Skeletal muscle tissue (tissue), 4 donors: ENCODE measurements around the gene MYO1B. TPM values are rescaled to one million over a fixed set of nuclear protein-coding genes. Genes with fewer than 3 reads are reported as not detected.

Source experiments
- H3K27ac ChIP-seq: one replicate; pipeline ENCODE4 v1.7.0; 2013; ENCODE audit warnings: mild to moderate bottlenecking, low read depth, low read length, inconsistent platforms
- H3K27me3 ChIP-seq, 3 donors: one replicate each; pipeline ENCODE4 v1.7.0; 2013; ENCODE audit warnings: low read length in 3 of 3; ENCODE audit not compliant: control insufficient read depth in 3 of 3, insufficient read depth in 3 of 3
- H3K36me3 ChIP-seq, 3 donors: one replicate each; pipeline ENCODE4 v1.7.0; 2013; ENCODE audit warnings: low read length in 3 of 3; ENCODE audit not compliant: control insufficient read depth in 3 of 3, insufficient read depth in 3 of 3
- H3K4me1 ChIP-seq, 3 donors: one replicate each; pipeline ENCODE4 v1.7.0; 2013; ENCODE audit warnings: low read length in 3 of 3, mild to moderate bottlenecking in 3 of 3; ENCODE audit not compliant: control insufficient read depth in 3 of 3, insufficient read depth in 3 of 3
- H3K4me3 ChIP-seq, 3 donors: one replicate each; pipeline ENCODE4 v1.7.0; 2013; ENCODE audit warnings: low read length in 3 of 3
- H3K9ac ChIP-seq, 3 donors: one replicate each; pipeline ENCODE4 v1.7.0; 2013; ENCODE audit warnings: low read length in 3 of 3, mild to moderate bottlenecking in 3 of 3, moderate library complexity in 2 of 3, low read depth in 1 of 3
- H3K9me3 ChIP-seq, 3 donors: one replicate each; pipeline ENCODE4 v1.7.0; 2013; ENCODE audit warnings: low read length in 3 of 3; ENCODE audit not compliant: control insufficient read depth in 3 of 3
- total RNA-seq: library from RNA; depleted of rRNA; stranded (reverse); fragments of >200 nt; gene quantifications from one replicate; pipeline ENCODE4 v1.2.3, GENCODE V29; 2014
- donor health status: Osteomylitis.

MYO1B gene
- total RNA-seq, 1 donor from 2014 or later, result 125 TPM

- H3K4me3 ChIP-seq, result no peak overlapping the region
- peaks cover 0 to 3% (median 0%) of the 10 kb centered on the region in 3 donors for H3K36me3 ChIP-seq
- H3K9ac ChIP-seq, result no peak overlapping the region
- no peaks in the 10 kb centered on the region for H3K27me3 ChIP-seq
- no peaks in the 10 kb centered on the region for H3K9me3 ChIP-seq
- no peak overlapping the region for H3K27ac ChIP-seq
- H3K4me1 ChIP-seq, result peaks cover 0 to 13% (median 3%) of the 10 kb centered on the region in 3 donors
Measured at GRCh38 chr2:191325651-191326365, 80.6 kb downstream of the MYO1B start.

- Histone ChIP-seq H3K36me3 (peaks cover 0 to 5% (median 0%) of the 10 kb centered on the region in 3 donors), H3K27ac (no peak overlapping the region), H3K4me1 (no peaks in the 10 kb centered on the region), H3K9ac (no peak overlapping the region), H3K9me3 (no peaks in the 10 kb centered on the region), H3K27me3 (no peaks in the 10 kb centered on the region), H3K4me3 (no peak overlapping the region)
Measured at GRCh38 chr2:191327484-191327883, 82.3 kb downstream of the MYO1B start.

GRCh38 chr2:191328150-191328809 lies 83.1 kb downstream of the MYO1B start:
- H3K4me3 ChIP-seq, result no peak overlapping the region
- no peak overlapping the region for H3K9ac ChIP-seq

GRCh38 chr2:191329841-191330240 lies 84.6 kb downstream of the MYO1B start:
- H3K4me3 ChIP-seq, result no peak overlapping the region
- H3K9me3 ChIP-seq, result no peaks in the 10 kb centered on the region
- H3K27me3 ChIP-seq, result no peaks in the 10 kb centered on the region
- peaks cover 0 to 5% (median 0%) of the 10 kb centered on the region in 3 donors for H3K4me1 ChIP-seq
- H3K36me3 ChIP-seq, result peaks cover 0 to 5% (median 0%) of the 10 kb centered on the region in 3 donors
- no peak overlapping the region for H3K9ac ChIP-seq
- H3K27ac ChIP-seq, result no peak overlapping the region

More at GRCh38 chr2:191328150-191328809, 83.1 kb downstream of the MYO1B start:
- Histone ChIP-seq H3K9me3 (no peaks in the 10 kb centered on the region), H3K36me3 (peaks cover 0 to 5% (median 0%) of the 10 kb centered on the region in 3 donors), H3K27ac (no peak overlapping the region), H3K4me1 (no peaks in the 10 kb centered on the region), H3K27me3 (no peaks in the 10 kb centered on the region)

- Histone ChIP-seq H3K27me3 (no peaks in the 10 kb centered on the region), H3K4me3 (no peak overlapping the region), H3K4me1 (peaks cover 0 to 5% (median 0%) of the 10 kb centered on the region in 3 donors), H3K36me3 (peaks cover 0 to 5% (median 0%) of the 10 kb centered on the region in 3 donors), H3K9ac (no peak overlapping the region), H3K9me3 (no peaks in the 10 kb centered on the region), H3K27ac (peak overlapping the region; percentile 36)
Measured at GRCh38 chr2:191333911-191334357, 88.7 kb downstream of the MYO1B start.

GRCh38 chr2:191335875-191336464 lies 90.8 kb downstream of the MYO1B start:
- Histone ChIP-seq H3K27me3 (no peaks in the 10 kb centered on the region), H3K27ac (no peak overlapping the region), H3K9ac (no peak overlapping the region), H3K36me3 (peaks cover 0 to 1% (median 0%) of the 10 kb centered on the region in 3 donors), H3K4me3 (no peak overlapping the region), H3K4me1 (peaks cover 0 to 5% (median 0%) of the 10 kb centered on the region in 3 donors), H3K9me3 (no peaks in the 10 kb centered on the region)

GRCh38 chr2:191341436-191341835 lies 96.2 kb downstream of the MYO1B start:
- H3K4me1 ChIP-seq, result no peaks in the 10 kb centered on the region
- no peaks in the 10 kb centered on the region for H3K36me3 ChIP-seq
- no peak overlapping the region for H3K4me3 ChIP-seq
- no peaks in the 10 kb centered on the region for H3K27me3 ChIP-seq
- H3K9me3 ChIP-seq, result no peaks in the 10 kb centered on the region
- no peak overlapping the region for H3K27ac ChIP-seq
- no peak overlapping the region for H3K9ac ChIP-seq

- Histone ChIP-seq H3K36me3 (no peaks in the 10 kb centered on the region), H3K4me1 (no peaks in the 10 kb centered on the region), H3K4me3 (no peak overlapping the region), H3K27ac (no peak overlapping the region), H3K9me3 (no peaks in the 10 kb centered on the region), H3K27me3 (no peaks in the 10 kb centered on the region), H3K9ac (no peak overlapping the region)
Measured at GRCh38 chr2:191343796-191344338, 98.7 kb downstream of the MYO1B start.

GRCh38 chr2:191345788-191346187 lies 100.6 kb downstream of the MYO1B start:
- Histone ChIP-seq H3K36me3 (no peaks in the 10 kb centered on the region), H3K27me3 (no peaks in the 10 kb centered on the region), H3K9ac (no peak overlapping the region), H3K9me3 (no peaks in the 10 kb centered on the region), H3K4me3 (no peak overlapping the region), H3K4me1 (no peaks in the 10 kb centered on the region), H3K27ac (no peak overlapping the region)

- H3K4me1 ChIP-seq, result no peaks in the 10 kb centered on the region
- H3K9ac ChIP-seq, result no peak overlapping the region
- no peaks in the 10 kb centered on the region for H3K9me3 ChIP-seq
- H3K27ac ChIP-seq, result no peak overlapping the region
- H3K27me3 ChIP-seq, result no peaks in the 10 kb centered on the region
- H3K36me3 ChIP-seq, result no peaks in the 10 kb centered on the region
- H3K4me3 ChIP-seq, result no peak overlapping the region
Measured at GRCh38 chr2:191347154-191347553, 102.0 kb downstream of the MYO1B start.
